PC-9 (cell line): ENCODE results near the gene RSPH9. TPM values are rescaled to one million over a fixed set of nuclear protein-coding genes. Genes with fewer than 3 reads are reported as not detected.
A peak's percentile ranks its signal among the peaks of the same experiment; 100 is the strongest.

Experiments
- Bru-seq: library from RNA; stranded (reverse); fragments of 400-500 nt; gene quantifications from one replicate; lab custom pipeline; 2021; lab: Mats Ljungman, UMichigan
- BruChase-seq, 2 experiments: library from RNA; stranded (reverse); fragments of 400-500 nt; gene quantifications; one replicate each; lab custom pipeline; 2021; lab: Mats Ljungman, UMichigan
- BruUV-seq: library from RNA; stranded (reverse); fragments of 400-500 nt; replicated peaks from 2 replicates; lab custom pipeline; 2021; lab: Mats Ljungman, UMichigan
- CTCF ChIA-PET: fragments of 300-600 bp; sonication (Branson Sonifier 250); formaldehyde crosslinking; loops from one replicate; lab custom pipeline; 2022; ENCODE audit warnings: antibody characterized with exemption; lab: Charles Lee
- POLR2A ChIA-PET: fragments of 300-600 bp; sonication (Branson Sonifier 250); formaldehyde crosslinking; loops from one replicate; lab custom pipeline; 2022; ENCODE audit warnings: antibody characterized with exemption; ENCODE audit not compliant: unreplicated experiment; lab: Charles Lee
- DNase-seq, 2 experiments: peaks; one replicate each; pipeline versions ENCODE4 v3.0.0 to v3.0.0-alpha.2; 2015 to 2022; ENCODE audit warnings: mixed read lengths in 1 of 2
- H2AFZ ChIP-seq: fragments of 200-600 bp; sonication (generic); 2 replicates; pipeline ENCODE4 v1.8.1; 2017; ENCODE audit warnings: antibody characterized with exemption
- H3F3A ChIP-seq: fragments of 200-600 bp; sonication (generic); 2 replicates; pipeline ENCODE4 v1.8.1; 2017; ENCODE audit warnings: antibody characterized with exemption, mild to moderate bottlenecking, low read depth; ENCODE audit not compliant: insufficient read depth
- H3K27ac ChIP-seq: fragments of 200-600 bp; sonication (generic); 2 replicates; pipeline ENCODE4 v1.6.1; 2016; ENCODE audit warnings: mixed run types
- H3K27me3 ChIP-seq: fragments of 200-600 bp; sonication (generic); 2 replicates; pipeline ENCODE4 v1.6.1; 2016; ENCODE audit warnings: low read depth, mixed run types; ENCODE audit not compliant: insufficient read depth
- H3K36me3 ChIP-seq: fragments of 200-600 bp; sonication (generic); 2 replicates; pipeline ENCODE4 v1.6.1; 2016; ENCODE audit warnings: low read depth, mixed run types
- H3K4me1 ChIP-seq: fragments of 200-600 bp; sonication (generic); replicated peaks from 2 replicates; pipeline ENCODE4 v1.6.1; 2016; ENCODE audit warnings: mixed run types; ENCODE audit not compliant: insufficient read depth
- H3K4me2 ChIP-seq: fragments of 200-600 bp; sonication (generic); 2 replicates; pipeline ENCODE4 v1.6.1; 2017; ENCODE audit warnings: mixed run types
- H3K4me3 ChIP-seq: fragments of 200-600 bp; sonication (generic); 2 replicates; pipeline ENCODE4 v1.6.1; 2016; ENCODE audit warnings: mixed run types
- H3K79me2 ChIP-seq: fragments of 200-600 bp; sonication (generic); 2 replicates; pipeline ENCODE4 v1.6.1; 2017; ENCODE audit warnings: low read depth, mixed run types
- H3K9me2 ChIP-seq: fragments of 200-600 bp; sonication (generic); 2 replicates; pipeline ENCODE4 v1.8.1; 2017; ENCODE audit warnings: mild to moderate bottlenecking; ENCODE audit not compliant: insufficient read depth
- H3K9me3 ChIP-seq: fragments of 200-600 bp; sonication (generic); 2 replicates; pipeline ENCODE4 v1.8.1; 2016; ENCODE audit warnings: low read depth; ENCODE audit not compliant: insufficient read depth
- H4K20me1 ChIP-seq: fragments of 200-600 bp; sonication (generic); 2 replicates; pipeline ENCODE4 v1.8.1; 2017; ENCODE audit not compliant: insufficient read depth
- EZH2 ChIP-seq: fragments of 200-600 bp; sonication (generic); IDR thresholded peaks from 2 replicates; pipeline ENCODE4 v1.8.0; 2017; ENCODE audit warnings: antibody characterized with exemption, low read depth
- intact Hi-C: fragments of 100-400 bp; cut with micrococcal nuclease; formaldehyde crosslinking; loops from one replicate; pipeline ENCODE4 v1.10.0; 2022; ENCODE audit not compliant: unreplicated experiment
- long read RNA-seq: library from polyadenylated mRNA; stranded (forward); transcript quantifications from one replicate; pipeline ENCODE4 v2.0.0, GENCODE V29; 2022
- total RNA-seq: library from RNA; stranded (reverse); gene quantifications from 2 replicates; pipeline ENCODE4 v1.2.3, GENCODE V29; 2021
- TF ChIP-seq, protein P1 (sequence below): fragments of 200-600 bp; sonication (generic); conservative IDR thresholded peaks from 2 replicates; pipeline ENCODE4 v1.6.1; 2017; ENCODE audit warnings: mixed run types, antibody characterized with exemption, mild to moderate bottlenecking, moderate library complexity

The RSPH9 gene, protein sequence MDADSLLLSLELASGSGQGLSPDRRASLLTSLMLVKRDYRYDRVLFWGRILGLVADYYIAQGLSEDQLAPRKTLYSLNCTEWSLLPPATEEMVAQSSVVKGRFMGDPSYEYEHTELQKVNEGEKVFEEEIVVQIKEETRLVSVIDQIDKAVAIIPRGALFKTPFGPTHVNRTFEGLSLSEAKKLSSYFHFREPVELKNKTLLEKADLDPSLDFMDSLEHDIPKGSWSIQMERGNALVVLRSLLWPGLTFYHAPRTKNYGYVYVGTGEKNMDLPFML
- total RNA-seq (not detected in 2 replicates), Bru-seq, nascent RNA (percentile 27 among the genes with signal in this experiment), BruChase-seq, experiment 1, labeled RNA remaining after a 2-hour chase (percentile 23 among the genes with signal in this experiment), BruChase-seq, experiment 2, labeled RNA remaining after a 6-hour chase (percentile 25 among the genes with signal in this experiment)
- long read RNA-seq, partial matches to known transcripts = 0 of 2 reads
- long read RNA-seq, other reads (novel, unspliced or antisense) = 2 of 2 reads

DNA sequence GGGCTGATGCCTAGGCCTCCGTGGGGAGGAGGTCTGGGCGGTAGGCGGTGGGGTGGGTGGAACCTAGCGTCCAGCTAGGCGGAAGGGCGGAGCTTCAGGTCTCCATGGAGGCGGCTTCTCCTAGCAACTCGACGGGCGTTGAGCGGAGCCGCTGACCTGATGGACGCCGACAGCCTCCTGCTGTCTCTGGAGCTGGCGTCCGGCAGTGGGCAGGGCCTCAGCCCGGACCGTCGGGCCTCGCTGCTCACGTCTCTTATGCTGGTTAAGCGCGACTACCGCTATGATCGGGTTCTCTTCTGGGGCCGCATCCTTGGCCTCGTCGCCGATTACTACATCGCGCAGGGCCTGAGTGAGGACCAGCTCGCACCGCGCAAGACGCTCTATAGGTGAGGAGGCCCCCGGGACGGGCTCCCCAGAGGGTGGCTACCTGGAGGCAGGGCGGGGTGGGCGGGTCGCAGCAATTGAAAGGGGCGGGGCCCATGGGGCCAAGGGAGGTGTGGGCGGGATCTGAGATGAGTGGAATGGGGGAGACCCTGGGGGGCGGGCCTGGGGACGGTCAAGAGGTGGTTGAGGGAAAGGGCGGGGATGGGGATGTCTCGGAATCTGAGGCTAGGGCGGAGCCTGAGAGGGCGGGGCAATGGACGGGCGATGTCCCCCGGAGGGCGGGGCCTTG lies at the start of gene RSPH9:
Gene RSPH9, plus strand, starts transcription at position 97 of the 673 bp plus-strand sequence. Its CDS starts 63 bp downstream, at position 160.
- intact Hi-C loops = no loop called here
- BruUV-seq = no TSS peak
- H3K79me2 ChIP-seq = peaks cover 5% of the 10 kb centered on the region; the same call in 1 of the 2 replicates
- no peak for DNase-seq
- TF ChIP-seq, protein P1, sequence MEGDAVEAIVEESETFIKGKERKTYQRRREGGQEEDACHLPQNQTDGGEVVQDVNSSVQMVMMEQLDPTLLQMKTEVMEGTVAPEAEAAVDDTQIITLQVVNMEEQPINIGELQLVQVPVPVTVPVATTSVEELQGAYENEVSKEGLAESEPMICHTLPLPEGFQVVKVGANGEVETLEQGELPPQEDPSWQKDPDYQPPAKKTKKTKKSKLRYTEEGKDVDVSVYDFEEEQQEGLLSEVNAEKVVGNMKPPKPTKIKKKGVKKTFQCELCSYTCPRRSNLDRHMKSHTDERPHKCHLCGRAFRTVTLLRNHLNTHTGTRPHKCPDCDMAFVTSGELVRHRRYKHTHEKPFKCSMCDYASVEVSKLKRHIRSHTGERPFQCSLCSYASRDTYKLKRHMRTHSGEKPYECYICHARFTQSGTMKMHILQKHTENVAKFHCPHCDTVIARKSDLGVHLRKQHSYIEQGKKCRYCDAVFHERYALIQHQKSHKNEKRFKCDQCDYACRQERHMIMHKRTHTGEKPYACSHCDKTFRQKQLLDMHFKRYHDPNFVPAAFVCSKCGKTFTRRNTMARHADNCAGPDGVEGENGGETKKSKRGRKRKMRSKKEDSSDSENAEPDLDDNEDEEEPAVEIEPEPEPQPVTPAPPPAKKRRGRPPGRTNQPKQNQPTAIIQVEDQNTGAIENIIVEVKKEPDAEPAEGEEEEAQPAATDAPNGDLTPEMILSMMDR = no peak
- TF ChIP-seq EZH2 = no peak
- H4K20me1 ChIP-seq = peaks cover 11% of the 10 kb centered on the region; the same call in 1 of the 2 replicates
- H3F3A ChIP-seq = no peaks in the 10 kb centered on the region
- 0 out of 2 replicates have a peak, but pooled peaks cover 3% of the 10 kb centered on the region for H3K36me3 ChIP-seq
- ChIA-PET CTCF (no interaction called here), POLR2A (no interaction called here)
- H3K9me3 ChIP-seq = no peaks in the 10 kb centered on the region
- H3K4me3 ChIP-seq = no peak within 1 kb of the TSS
- H2AFZ ChIP-seq = no peak within 1 kb of the TSS
- no peak within 1 kb of the TSS for H3K27ac ChIP-seq
- H3K4me1 ChIP-seq = no peaks in the 10 kb centered on the region
- no peaks in the 10 kb centered on the region for H3K9me2 ChIP-seq
- H3K27me3 ChIP-seq = no peaks in the 10 kb centered on the region
- no peak within 1 kb of the TSS for H3K4me2 ChIP-seq

DNA sequence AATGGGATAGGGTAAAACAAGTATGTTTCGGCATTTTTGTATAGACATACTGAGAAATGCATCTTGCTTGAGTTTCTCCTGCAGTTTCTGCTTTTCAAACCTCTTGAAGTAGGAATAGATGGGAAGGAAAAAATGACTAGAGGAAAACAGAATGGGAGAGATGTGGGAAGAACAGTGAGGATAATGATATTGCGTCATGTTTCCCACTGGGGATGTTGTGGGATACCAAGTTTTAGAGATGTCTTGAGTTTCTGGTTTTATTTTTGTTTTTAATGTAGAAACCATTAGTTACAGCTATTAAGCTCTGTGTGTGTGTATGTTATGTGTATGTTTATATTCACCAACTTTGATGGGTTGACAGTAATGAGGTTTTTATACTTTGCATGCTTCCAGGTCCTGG lies 44.2 kb upstream of the RSPH9 start:
- H3K9me2 ChIP-seq = no peaks in the 10 kb centered on the region
- H3K27ac ChIP-seq = no peak overlapping the region
- POLR2A ChIA-PET = no interaction called here
- H2AFZ ChIP-seq = no peak overlapping the region
- CTCF ChIA-PET = interaction anchor here (0.6 kb wide), 1 partner anchor 732 kb away, joined by 3 read pairs; no protein-coding TSS in a partner anchor
- H3K4me1 ChIP-seq = no peaks in the 10 kb centered on the region
- no peak for DNase-seq
- 0 out of 2 replicates have a peak, but pooled peaks cover 9% of the 10 kb centered on the region for H3F3A ChIP-seq
- no peaks in the 10 kb centered on the region for H3K9me3 ChIP-seq
- H3K36me3 ChIP-seq = no peaks in the 10 kb centered on the region
- intact Hi-C loops = no loop called here
- no peak overlapping the region for H3K4me2 ChIP-seq
- H4K20me1 ChIP-seq = no peaks in the 10 kb centered on the region
- no peak for TF ChIP-seq EZH2
- TF ChIP-seq, protein P1 = no peak
- H3K79me2 ChIP-seq = no peaks in the 10 kb centered on the region
- no TSS peak for BruUV-seq
- H3K4me3 ChIP-seq = no peak overlapping the region
- H3K27me3 ChIP-seq = no peaks in the 10 kb centered on the region

DNA sequence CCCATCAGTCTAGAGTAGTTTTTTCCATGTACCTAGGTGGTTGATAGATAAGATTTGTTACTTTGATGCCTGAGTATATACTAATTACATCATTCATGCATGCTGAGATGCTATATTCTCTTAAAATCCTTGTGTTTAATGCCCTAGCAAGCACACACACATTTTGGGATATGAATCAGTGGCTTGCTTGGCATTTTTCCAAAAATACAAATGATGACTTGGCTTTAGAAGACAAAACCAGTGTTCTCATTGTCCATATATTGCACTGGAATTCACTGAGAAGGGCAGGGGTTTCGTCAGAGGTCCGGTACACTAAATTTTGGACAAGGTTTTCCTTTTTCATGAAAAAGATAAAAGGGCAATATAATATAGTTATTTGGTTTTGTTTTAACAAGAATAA lies 40.7 kb upstream of the RSPH9 start:
- ChIA-PET CTCF (no interaction called here), POLR2A (no interaction called here)
- TF ChIP-seq, protein P1 = no peak
- TF ChIP-seq EZH2 = no peak
- Histone ChIP-seq H3K4me2 (no peak overlapping the region), H3K4me3 (no peak overlapping the region), H3K27me3 (no peaks in the 10 kb centered on the region), H4K20me1 (no peaks in the 10 kb centered on the region), H3K36me3 (no peaks in the 10 kb centered on the region), H3K4me1 (no peaks in the 10 kb centered on the region), H3K27ac (no peak overlapping the region), H3K9me2 (no peaks in the 10 kb centered on the region), H3F3A (peaks cover 29% of the 10 kb centered on the region; the same call in 1 of the 2 replicates), H3K9me3 (no peaks in the 10 kb centered on the region), H2AFZ (no peak overlapping the region), H3K79me2 (no peaks in the 10 kb centered on the region)
- intact Hi-C loops = no loop called here
- DNase-seq = no peak
- BruUV-seq = no TSS peak
